ENCODE data around the gene RGMA. TPM values are rescaled to one million over a fixed set of nuclear protein-coding genes. Genes with fewer than 3 reads are reported as not detected.

RGMA gene
- total and polyA plus RNA-seq, 2 of the 8 experiments (the other 6 are each of a cell fraction or from before 2014, with no cell fraction given): 19.9 to 39.8 TPM

GRCh38 chr15:93051236-93052089, 37.5 kb downstream of the RGMA start:
- H3K4me2 ChIP-seq (ENCODE audit: insufficient read depth in 1 of 2, low read depth in 2 of 2, low read length in 2 of 2): no peak overlapping the region
- H2BK5ac ChIP-seq (ENCODE audit: low read depth, low read length): no peak overlapping the region
- no peak overlapping the region; the same call in 1 of the 2 replicates for H3K18ac ChIP-seq (ENCODE audit: extremely low read depth, low read length)
- H3K4me1 ChIP-seq (replicated peaks in 1 of 4; ENCODE audit: control insufficient read depth in 3 of 4, insufficient read depth in 4 of 4, low read length in 3 of 4): peaks cover 0 to 8% (median 0%) of the 10 kb centered on the region in 4 experiments; a peak in 2 of 7 replicates
- H2AK5ac ChIP-seq (ENCODE audit: low read depth, low read length): no peak overlapping the region
- peaks cover 1 to 6% of the 10 kb centered on the region in 2 experiments; a peak in 2 of 4 replicates for H3K9me3 ChIP-seq (ENCODE audit: insufficient read depth in 2 of 2, low read depth in 1 of 2, low read length in 1 of 2)
- H3K27ac ChIP-seq (ENCODE audit: low read depth, low read length): no peak overlapping the region
- H3K36me3 ChIP-seq (ENCODE audit: control insufficient read depth in 2 of 4, insufficient read depth in 4 of 4, low read length in 3 of 4): peaks cover 34 to 89% (median 63%) of the 10 kb centered on the region in 4 experiments
- H2BK20ac ChIP-seq (ENCODE audit: low read length): no peak overlapping the region
- H3K23ac ChIP-seq (ENCODE audit: insufficient read length): no peak overlapping the region
- H2BK120ac ChIP-seq (replicated peaks; ENCODE audit: low read depth, low read length): no peak overlapping the region
- ChIA-PET CTCF (ENCODE audit: partially characterized antibody) (interaction anchor here (0.9 to 15.8 kb wide), 10 partner anchors 9 to 87 kb away, joined by 3 to 119 read pairs (median 8); partner anchors contain the start of gene RGMA), POLR2A (ENCODE audit: partially characterized antibody) (interaction anchor here (0.8 to 1.5 kb wide), 2 partner anchors 8 to 22 kb away, joined by 3 read pairs; no protein-coding TSS in a partner anchor)
- H3K9ac ChIP-seq (replicated peaks in 1 of 4; ENCODE audit: extremely low read depth in 1 of 4, low read depth in 3 of 4, low read length in 3 of 4): no peak overlapping the region
- no peak overlapping the region for H3K56ac ChIP-seq (replicated peaks; ENCODE audit: insufficient read length, low read depth, low read length)
- no peak overlapping the region for H3K4ac ChIP-seq (replicated peaks; ENCODE audit: insufficient read length, low read depth, low read length)
- no peak for DNase-seq (ENCODE audit: low read depth in 1 of 2, low spot score in 2 of 2)
- no peak overlapping the region for H3K14ac ChIP-seq (ENCODE audit: insufficient read length)
- FAIRE-seq: no peak
- H2AFZ ChIP-seq (ENCODE audit: low read length): no peak overlapping the region
- H4K8ac ChIP-seq (ENCODE audit: extremely low read depth, insufficient read depth, low read length): no peak overlapping the region
- peaks cover 23% of the 10 kb centered on the region for H3K79me1 ChIP-seq (ENCODE audit: low read depth, low read length)
- no peak overlapping the region for H2BK12ac ChIP-seq (ENCODE audit: low read depth, low read length)
- no peaks in the 10 kb centered on the region for H3K27me3 ChIP-seq (replicated peaks in 1 of 4; ENCODE audit: control insufficient read depth in 3 of 4, extremely low read depth in 1 of 4, insufficient read depth in 3 of 4, low read length in 3 of 4)
- no peak overlapping the region for H4K91ac ChIP-seq (replicated peaks; ENCODE audit: insufficient read length, low read length)
- no peaks in the 10 kb centered on the region for H3K23me2 ChIP-seq (ENCODE audit: low read depth, low read length)
- no peak overlapping the region for H4K5ac ChIP-seq (ENCODE audit: insufficient read length, low read depth, low read length)
- H4K20me1 ChIP-seq (replicated peaks in 1 of 2; ENCODE audit: control insufficient read depth in 1 of 2, insufficient read depth in 2 of 2, low read length in 2 of 2): peaks cover 27 to 44% of the 10 kb centered on the region in 2 experiments
- WGBS, 2 experiments (ENCODE audit: extremely low coverage in 1 of 2, insufficient coverage in 1 of 2, insufficient read length in 1 of 2, insufficient replicate concordance in 2 of 2, low coverage in 1 of 2, low lambda C conversion rate in 2 of 2, missing lambda C conversion rate in 1 of 2): 96% methylated on average over 24 of the region's 32 CpGs; no CpG with 5 or more reads in 1 of the 2 experiments
- no peak overlapping the region for H3K4me3 ChIP-seq (ENCODE audit: extremely low read depth in 1 of 4, insufficient read depth in 2 of 4, low read depth in 3 of 4, low read length in 4 of 4)
- peaks cover 0 to 47% of the 10 kb centered on the region in 2 experiments; a peak in 2 of 4 replicates for H3K79me2 ChIP-seq (ENCODE audit: control insufficient read depth in 1 of 2, insufficient read depth in 2 of 2, low read length in 2 of 2)
- no peak overlapping the region for H2BK15ac ChIP-seq (ENCODE audit: low read length)
- TF ChIP-seq KDM5A (IDR thresholded peaks at IDR 0.05; ENCODE audit: low read length) (no peak), RXRA (IDR thresholded peaks at IDR 0.05; ENCODE audit: insufficient read depth, low read depth, low read length) (no peak), ATF2 (IDR thresholded peaks at IDR 0.05; ENCODE audit: low read length) (no peak), SIX5 (IDR thresholded peaks at IDR 0.05; ENCODE audit: low read depth, low read length) (no peak), CHD2 (IDR thresholded peaks at IDR 0.05; ENCODE audit: low read length) (no peak), CTCF (IDR thresholded peaks at IDR 0.05; ENCODE audit: control extremely low read depth in 1 of 3, insufficient read depth in 1 of 3, low read depth in 1 of 3, low read length in 3 of 3) (no peak), SP2 (IDR thresholded peaks at IDR 0.05; ENCODE audit: low read length) (no peak)

Data from H1 (cell line).